Esophagus squamous epithelium (tissue), 4 donors: Measurements from ENCODE around the gene RNU7-1.

Experiments used
- POLR2A ChIP-seq, 4 donors: fragments of 450-650 bp; IDR thresholded peaks; one replicate each; pipeline ENCODE4 v1.6.1; 2017; ENCODE audit warnings: antibody characterized with exemption in 4 of 4, mild to moderate bottlenecking in 4 of 4, moderate library complexity in 3 of 4
- TF ChIP-seq, protein P1 (sequence below), 6 experiments: fragments of 450-650 bp in 4 of 6; fragments of 200-600 bp in 2 of 6; sonication (generic) in 2 of 6; IDR thresholded peaks; one replicate each; pipeline ENCODE4 v1.5.1; 2016 to 2019; ENCODE audit warnings: antibody characterized with exemption in 6 of 6, mild to moderate bottlenecking in 4 of 6, moderate library complexity in 4 of 6

DNA sequence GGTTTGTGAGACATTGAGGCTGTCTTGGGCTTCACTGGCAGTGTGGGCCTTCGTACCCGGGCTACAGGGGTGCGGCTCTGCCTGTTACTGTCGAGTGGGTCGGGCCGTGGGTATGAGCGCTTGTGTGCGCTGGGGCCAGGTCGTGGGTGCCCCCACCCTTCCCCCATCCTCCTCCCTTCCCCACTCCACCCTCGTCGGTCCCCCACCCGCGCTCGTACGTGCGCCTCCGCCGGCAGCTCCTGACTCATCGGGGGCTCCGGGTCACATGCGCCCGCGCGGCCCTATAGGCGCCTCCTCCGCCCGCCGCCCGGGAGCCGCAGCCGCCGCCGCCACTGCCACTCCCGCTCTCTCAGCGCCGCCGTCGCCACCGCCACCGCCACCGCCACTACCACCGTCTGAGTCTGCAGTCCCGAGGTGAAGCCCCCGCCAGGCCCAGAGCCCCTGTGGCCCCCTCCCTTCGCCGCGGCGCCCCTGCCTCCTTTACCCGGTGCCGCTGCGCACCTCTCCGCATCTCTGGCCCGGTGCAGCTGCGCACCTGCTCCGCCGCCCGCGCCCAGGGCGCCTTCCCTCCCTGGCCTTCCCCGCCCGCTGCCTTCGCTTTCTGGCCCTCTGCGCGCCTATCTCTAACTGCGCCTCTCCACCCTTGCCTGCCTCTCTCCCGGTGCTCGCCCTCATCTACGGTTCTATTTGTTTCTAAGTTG is 29.2 kb upstream of the RNU7-1 start, which contains the start of gene ENO2:
- TF ChIP-seq, protein P1, sequence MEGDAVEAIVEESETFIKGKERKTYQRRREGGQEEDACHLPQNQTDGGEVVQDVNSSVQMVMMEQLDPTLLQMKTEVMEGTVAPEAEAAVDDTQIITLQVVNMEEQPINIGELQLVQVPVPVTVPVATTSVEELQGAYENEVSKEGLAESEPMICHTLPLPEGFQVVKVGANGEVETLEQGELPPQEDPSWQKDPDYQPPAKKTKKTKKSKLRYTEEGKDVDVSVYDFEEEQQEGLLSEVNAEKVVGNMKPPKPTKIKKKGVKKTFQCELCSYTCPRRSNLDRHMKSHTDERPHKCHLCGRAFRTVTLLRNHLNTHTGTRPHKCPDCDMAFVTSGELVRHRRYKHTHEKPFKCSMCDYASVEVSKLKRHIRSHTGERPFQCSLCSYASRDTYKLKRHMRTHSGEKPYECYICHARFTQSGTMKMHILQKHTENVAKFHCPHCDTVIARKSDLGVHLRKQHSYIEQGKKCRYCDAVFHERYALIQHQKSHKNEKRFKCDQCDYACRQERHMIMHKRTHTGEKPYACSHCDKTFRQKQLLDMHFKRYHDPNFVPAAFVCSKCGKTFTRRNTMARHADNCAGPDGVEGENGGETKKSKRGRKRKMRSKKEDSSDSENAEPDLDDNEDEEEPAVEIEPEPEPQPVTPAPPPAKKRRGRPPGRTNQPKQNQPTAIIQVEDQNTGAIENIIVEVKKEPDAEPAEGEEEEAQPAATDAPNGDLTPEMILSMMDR (IDR thresholded peaks at IDR 0.05), result no peak
- TF ChIP-seq POLR2A (IDR thresholded peaks at IDR 0.05), result peak in 1 of 4 donors; percentile 47
